PFSK-1 (cell line): ENCODE data around the gene TRAIP.

Experiments used
- FOXP2 ChIP-seq: optimal IDR thresholded peaks from 2 replicates; pipeline ENCODE3; 2011; ENCODE audit warnings: borderline replicate concordance, control low read depth, inconsistent platforms; ENCODE audit not compliant: insufficient read depth; ENCODE audit errors: extremely low read length, extremely low read depth
- POLR2AphosphoS5 ChIP-seq: IDR thresholded peaks from 2 replicates; pipeline ENCODE4 v1.6.1; 2012; ENCODE audit warnings: low read depth, mild to moderate bottlenecking, control low read depth, low read length, moderate library complexity
- SIN3A ChIP-seq: IDR thresholded peaks from 2 replicates; pipeline ENCODE4 v1.6.1; 2012; ENCODE audit warnings: mild to moderate bottlenecking, low read length, moderate library complexity, borderline replicate concordance; ENCODE audit not compliant: insufficient read depth
- TAF1 ChIP-seq: IDR thresholded peaks from 2 replicates; pipeline ENCODE4 v1.6.1; 2012; ENCODE audit warnings: low read length, control low read depth, borderline replicate concordance; ENCODE audit not compliant: insufficient read depth
- TF ChIP-seq, protein P1 (sequence below), 2 experiments: IDR thresholded peaks; 2 replicates each; pipeline versions ENCODE4 v1.6.1 to v1.8.0; 2011 to 2012; ENCODE audit warnings: low read depth in 2 of 2, low read length in 2 of 2, control low read depth in 1 of 2, inconsistent platforms in 1 of 2, mild to moderate bottlenecking in 1 of 2, moderate library complexity in 1 of 2; ENCODE audit not compliant: insufficient read depth in 1 of 2

DNA sequence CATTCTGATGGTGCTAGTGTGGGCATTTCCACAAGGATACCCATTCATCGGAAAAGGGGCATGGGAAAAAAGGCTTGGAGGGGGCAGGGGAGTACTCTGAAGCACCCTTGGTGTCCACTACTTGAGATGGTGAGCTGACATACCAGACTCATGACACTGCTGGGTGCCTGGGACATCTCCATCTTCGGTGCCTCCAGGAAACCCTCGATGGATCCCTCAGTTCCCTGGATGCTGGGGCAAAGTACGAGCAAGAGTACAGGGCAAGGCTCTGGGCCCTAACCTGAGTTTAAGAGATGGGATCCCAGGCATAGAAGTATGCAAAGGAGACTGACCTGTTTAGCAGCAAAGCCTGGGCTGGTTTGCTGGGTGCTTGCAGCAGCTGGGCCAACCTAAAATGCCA lies 64.8 kb downstream of the TRAIP start:
- TF ChIP-seq POLR2AphosphoS5 (no peak), SIN3A (no peak), TAF1 (no peak), FOXP2 (no peak)
- TF ChIP-seq, protein P1, sequence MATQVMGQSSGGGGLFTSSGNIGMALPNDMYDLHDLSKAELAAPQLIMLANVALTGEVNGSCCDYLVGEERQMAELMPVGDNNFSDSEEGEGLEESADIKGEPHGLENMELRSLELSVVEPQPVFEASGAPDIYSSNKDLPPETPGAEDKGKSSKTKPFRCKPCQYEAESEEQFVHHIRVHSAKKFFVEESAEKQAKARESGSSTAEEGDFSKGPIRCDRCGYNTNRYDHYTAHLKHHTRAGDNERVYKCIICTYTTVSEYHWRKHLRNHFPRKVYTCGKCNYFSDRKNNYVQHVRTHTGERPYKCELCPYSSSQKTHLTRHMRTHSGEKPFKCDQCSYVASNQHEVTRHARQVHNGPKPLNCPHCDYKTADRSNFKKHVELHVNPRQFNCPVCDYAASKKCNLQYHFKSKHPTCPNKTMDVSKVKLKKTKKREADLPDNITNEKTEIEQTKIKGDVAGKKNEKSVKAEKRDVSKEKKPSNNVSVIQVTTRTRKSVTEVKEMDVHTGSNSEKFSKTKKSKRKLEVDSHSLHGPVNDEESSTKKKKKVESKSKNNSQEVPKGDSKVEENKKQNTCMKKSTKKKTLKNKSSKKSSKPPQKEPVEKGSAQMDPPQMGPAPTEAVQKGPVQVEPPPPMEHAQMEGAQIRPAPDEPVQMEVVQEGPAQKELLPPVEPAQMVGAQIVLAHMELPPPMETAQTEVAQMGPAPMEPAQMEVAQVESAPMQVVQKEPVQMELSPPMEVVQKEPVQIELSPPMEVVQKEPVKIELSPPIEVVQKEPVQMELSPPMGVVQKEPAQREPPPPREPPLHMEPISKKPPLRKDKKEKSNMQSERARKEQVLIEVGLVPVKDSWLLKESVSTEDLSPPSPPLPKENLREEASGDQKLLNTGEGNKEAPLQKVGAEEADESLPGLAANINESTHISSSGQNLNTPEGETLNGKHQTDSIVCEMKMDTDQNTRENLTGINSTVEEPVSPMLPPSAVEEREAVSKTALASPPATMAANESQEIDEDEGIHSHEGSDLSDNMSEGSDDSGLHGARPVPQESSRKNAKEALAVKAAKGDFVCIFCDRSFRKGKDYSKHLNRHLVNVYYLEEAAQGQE (IDR thresholded peaks at IDR 0.05; ENCODE audit: insufficient read depth in 1 of 2, low read depth in 2 of 2, low read length in 2 of 2) = no peak
